ENCODE data around the gene GZF1. TPM values are rescaled to one million over a fixed set of nuclear protein-coding genes. Genes with fewer than 3 reads are reported as not detected.

The GZF1 gene
- total RNA-seq, 2 donors from 2014 or later = 12.2 to 15.5 TPM

- Histone ChIP-seq H3K9me3 (ENCODE audit: control insufficient read depth, low read length) (peaks cover 34% of the 10 kb centered on the region), H3K36me3 (ENCODE audit: control insufficient read depth, insufficient read depth, low read length) (peaks cover 68% of the 10 kb centered on the region), H3K4me3 (ENCODE audit: low read length) (no peak overlapping the region), H3K4me1 (ENCODE audit: control insufficient read depth, insufficient read depth, low read length) (no peaks in the 10 kb centered on the region), H3K27ac (ENCODE audit: low read depth, low read length) (no peak overlapping the region), H3K27me3 (ENCODE audit: control insufficient read depth, insufficient read depth, low read length, poor library complexity, severe bottlenecking) (no peaks in the 10 kb centered on the region), H3K9ac (ENCODE audit: extremely low read depth, low read length, poor library complexity, severe bottlenecking) (no peak overlapping the region)
- no peak overlapping the region for H3K27ac Mint-ChIP-seq
- no peaks in the 10 kb centered on the region for H3K27me3 Mint-ChIP-seq (ENCODE audit: insufficient read depth)
- peaks cover 81% of the 10 kb centered on the region for H3K36me3 Mint-ChIP-seq (ENCODE audit: low read depth)
- peaks cover 6% of the 10 kb centered on the region for H3K9me3 Mint-ChIP-seq
- TF ChIP-seq CTCF (conservative IDR thresholded peaks at IDR 0.05) = no peak
- peaks cover 5% of the 10 kb centered on the region for H3K4me1 Mint-ChIP-seq
- H3K4me3 Mint-ChIP-seq = no peak overlapping the region
- DNase-seq = no peak
- WGBS, 2 experiments (ENCODE audit: insufficient coverage in 1 of 2, insufficient read length in 1 of 2) = 97 to 100% methylated on average over 1 to 3 of the region's 3 CpGs
These were observed 25.1 kb downstream of the GZF1 start for GRCh38 chr20:23387118-23387443.

GRCh38 chr20:23390091-23390774 lies 28.3 kb downstream of the GZF1 start:
- DNase-seq = no peak
- Histone ChIP-seq H3K27me3 (ENCODE audit: control insufficient read depth, insufficient read depth, low read length, poor library complexity, severe bottlenecking) (no peaks in the 10 kb centered on the region), H3K9me3 (ENCODE audit: control insufficient read depth, low read length) (peaks cover 14% of the 10 kb centered on the region), H3K27ac (ENCODE audit: low read depth, low read length) (no peak overlapping the region), H3K36me3 (ENCODE audit: control insufficient read depth, insufficient read depth, low read length) (peaks cover 68% of the 10 kb centered on the region), H3K4me3 (ENCODE audit: low read length) (no peak overlapping the region), H3K9ac (ENCODE audit: extremely low read depth, low read length, poor library complexity, severe bottlenecking) (no peak overlapping the region), H3K4me1 (ENCODE audit: control insufficient read depth, insufficient read depth, low read length) (no peaks in the 10 kb centered on the region)
- Mint-ChIP-seq H3K27me3 (ENCODE audit: insufficient read depth) (no peaks in the 10 kb centered on the region), H3K4me3 (no peak overlapping the region), H3K9me3 (no peaks in the 10 kb centered on the region), H3K36me3 (ENCODE audit: low read depth) (peaks cover 79% of the 10 kb centered on the region), H3K27ac (no peak overlapping the region), H3K4me1 (peaks cover 7% of the 10 kb centered on the region)
- 91 to 100% methylated on average over 1 of the region's 1 CpG for WGBS, 2 experiments (ENCODE audit: insufficient coverage in 1 of 2, insufficient read length in 1 of 2)
- no peak for TF ChIP-seq CTCF (conservative IDR thresholded peaks at IDR 0.05)

- no peak overlapping the region for H3K9ac ChIP-seq (ENCODE audit: extremely low read depth, low read length, poor library complexity, severe bottlenecking)
- peaks cover 67% of the 10 kb centered on the region for H3K36me3 ChIP-seq (ENCODE audit: control insufficient read depth, insufficient read depth, low read length)
- Mint-ChIP-seq H3K27me3 (ENCODE audit: insufficient read depth) (no peaks in the 10 kb centered on the region), H3K4me3 (no peak overlapping the region), H3K36me3 (ENCODE audit: low read depth) (peaks cover 67% of the 10 kb centered on the region), H3K4me1 (peaks cover 7% of the 10 kb centered on the region), H3K9me3 (no peaks in the 10 kb centered on the region), H3K27ac (no peak overlapping the region)
- peaks cover 11% of the 10 kb centered on the region for H3K9me3 ChIP-seq (ENCODE audit: control insufficient read depth, low read length)
- no peak overlapping the region for H3K27ac ChIP-seq (ENCODE audit: low read depth, low read length)
- no peaks in the 10 kb centered on the region for H3K4me1 ChIP-seq (ENCODE audit: control insufficient read depth, insufficient read depth, low read length)
- WGBS, 2 experiments (ENCODE audit: insufficient coverage in 1 of 2, insufficient read length in 1 of 2) = 75 to 78% methylated on average over 4 of the region's 4 CpGs
- no peak for TF ChIP-seq CTCF (conservative IDR thresholded peaks at IDR 0.05)
- no peak for DNase-seq
- H3K27me3 ChIP-seq (ENCODE audit: control insufficient read depth, insufficient read depth, low read length, poor library complexity, severe bottlenecking) = no peaks in the 10 kb centered on the region
- H3K4me3 ChIP-seq (ENCODE audit: low read length) = no peak overlapping the region
These were observed 29.8 kb downstream of the GZF1 start for GRCh38 chr20:23391707-23392310.

All from endodermal cell (in vitro differentiated cells).